DND-41 (cell line): ENCODE measurements around the gene DNER.

ENCODE experiments used
- CTCF ChIP-seq: IDR thresholded peaks from 2 replicates; pipeline ENCODE4 v1.5.1; 2012; ENCODE audit warnings: borderline replicate concordance, low read length, moderate library complexity, mild to moderate bottlenecking; ENCODE audit not compliant: poor library complexity, severe bottlenecking; ENCODE audit errors: extremely low read depth
- EZH2 ChIP-seq: IDR thresholded peaks from 3 replicates; pipeline ENCODE4 v1.6.1; 2012; ENCODE audit warnings: borderline replicate concordance, low read depth, mild to moderate bottlenecking, moderate library complexity, low read length, inconsistent platforms; ENCODE audit not compliant: severe bottlenecking

- TF ChIP-seq CTCF (no peak), EZH2 (no peak)
These were observed 64.3 kb downstream of the DNER start for GRCh38 chr2:229650059-229650458.
